ENCODE measurements around the gene RIPK1. TPM values are rescaled to one million over a fixed set of nuclear protein-coding genes. Genes with fewer than 3 reads are reported as not detected.

Gene RIPK1
- total RNA-seq, 1 experiment from 2014 or later: 19.1 TPM

DNA sequence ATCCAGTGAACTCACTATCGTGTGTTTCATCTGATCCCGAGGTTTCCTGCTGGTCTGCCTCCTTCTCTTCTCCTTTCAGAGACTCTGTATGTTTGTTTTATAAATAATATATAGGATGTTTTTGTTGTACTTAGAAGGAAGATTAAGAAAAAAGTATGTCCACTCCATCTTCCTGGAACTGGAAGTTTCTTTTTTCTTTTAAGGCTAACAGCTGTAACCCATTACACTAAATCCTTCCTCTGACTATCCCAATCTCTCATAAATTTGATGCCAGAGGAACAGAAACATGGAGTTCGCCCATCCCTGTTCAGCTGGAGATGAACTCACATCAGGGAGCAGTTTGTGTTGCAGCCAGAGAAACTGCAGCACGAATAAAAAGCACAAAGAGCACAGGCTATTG lies 20.7 kb downstream of the RIPK1 start:
- H3K27me3 ChIP-seq (ENCODE audit: insufficient read depth, low read length): no peaks in the 10 kb centered on the region
- BruUV-seq (replicated peaks): no TSS peak
- ChIA-PET CTCF (no interaction called here), RAD21 (ENCODE audit: low non-redundant PET in 1 of 2, low total read pairs in 2 of 2, uncharacterized antibody in 2 of 2, unreplicated experiment in 2 of 2) (no interaction called here), POLR2A (no interaction called here)
- no peaks in the 10 kb centered on the region for H3K9me2 ChIP-seq (ENCODE audit: insufficient read depth)
- H3K36me3 ChIP-seq (ENCODE audit: control insufficient read depth in 1 of 2, insufficient read depth in 2 of 2, low read length in 2 of 2): peaks cover 26 to 63% of the 10 kb centered on the region in 2 experiments
- intact Hi-C loops (cut with micrococcal nuclease): no loop called here
- no peak overlapping the region for H3K4me3 ChIP-seq (replicated peaks in 1 of 2; ENCODE audit: low read depth in 1 of 2, low read length in 2 of 2)
- H3K79me2 ChIP-seq (ENCODE audit: insufficient read depth, low read length): peaks cover 5% of the 10 kb centered on the region; the same call in 1 of the 2 replicates
- ATAC-seq: no peak
- no peak for DNase-seq (ENCODE audit: low read depth, low spot score)
- no peak overlapping the region for H2AFZ ChIP-seq (ENCODE audit: low read depth, low read length, poor library complexity, severe bottlenecking)
- no peak for TF ChIP-seq YY1 (IDR thresholded peaks at IDR 0.05; ENCODE audit: extremely low read depth, insufficient replicate concordance, low read depth, low read length)
- TF ChIP-seq CEBPB (IDR thresholded peaks at IDR 0.05; ENCODE audit: low read depth): no peak
- no peak for TF ChIP-seq CTCF (IDR thresholded peaks at IDR 0.05 in 2 of 3, conservative IDR thresholded peaks at IDR 0.05 in 1 of 3; ENCODE audit: borderline replicate concordance in 1 of 3, insufficient read depth in 1 of 3, low read depth in 2 of 3, low read length in 2 of 3)
- TF ChIP-seq JUND (IDR thresholded peaks at IDR 0.05): no peak
- no peak for TF ChIP-seq EZH2 (IDR thresholded peaks at IDR 0.05)
- no peak for TF ChIP-seq MAX (IDR thresholded peaks at IDR 0.05)
- no peak for TF ChIP-seq POLR2A (IDR thresholded peaks at IDR 0.05; ENCODE audit: borderline replicate concordance, extremely low read depth, insufficient read depth, insufficient read length)
- no peak for TF ChIP-seq ZBTB33 (IDR thresholded peaks at IDR 0.05; ENCODE audit: extremely low read depth, insufficient replicate concordance, low read length)
- no peak for TF ChIP-seq ZNF274 (IDR thresholded peaks at IDR 0.05; ENCODE audit: low read depth, low read length)
- TF ChIP-seq SP1 (IDR thresholded peaks at IDR 0.05; ENCODE audit: low read depth): no peak
- TF ChIP-seq, protein P1, sequence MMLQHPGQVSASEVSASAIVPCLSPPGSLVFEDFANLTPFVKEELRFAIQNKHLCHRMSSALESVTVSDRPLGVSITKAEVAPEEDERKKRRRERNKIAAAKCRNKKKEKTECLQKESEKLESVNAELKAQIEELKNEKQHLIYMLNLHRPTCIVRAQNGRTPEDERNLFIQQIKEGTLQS (IDR thresholded peaks at IDR 0.05): no peak
- no peak for TF ChIP-seq ZFX (IDR thresholded peaks at IDR 0.05)
- no peak for TF ChIP-seq REST (IDR thresholded peaks at IDR 0.05; ENCODE audit: low read depth)
- no peak for TF ChIP-seq TCF7L2 (IDR thresholded peaks at IDR 0.05; ENCODE audit: borderline replicate concordance, extremely low read depth, insufficient read depth, insufficient read length)
- no peak for TF ChIP-seq POLR2AphosphoS5 (IDR thresholded peaks at IDR 0.05; ENCODE audit: low read depth, low read length)
- TF ChIP-seq EGR1 (IDR thresholded peaks at IDR 0.05; ENCODE audit: low read depth): no peak
- no peak for TF ChIP-seq CBX3 (IDR thresholded peaks at IDR 0.05; ENCODE audit: low read depth)
- H3K4me2 ChIP-seq (ENCODE audit: low read length): no peak overlapping the region
- peaks cover 32 to 38% of the 10 kb centered on the region in 2 experiments for H3K9me3 ChIP-seq (ENCODE audit: control insufficient read depth in 1 of 2, insufficient read depth in 1 of 2, low read depth in 1 of 2, low read length in 2 of 2)
- no peaks in the 10 kb centered on the region for H3K4me1 ChIP-seq (ENCODE audit: control insufficient read depth in 1 of 2, insufficient read depth in 2 of 2, low read length in 2 of 2)
- no peak overlapping the region for H3K9ac ChIP-seq (ENCODE audit: low read length)
- H4K20me1 ChIP-seq (ENCODE audit: insufficient read depth): no peaks in the 10 kb centered on the region
- H3K27ac ChIP-seq (ENCODE audit: low read depth, low read length): no peak overlapping the region

All from HCT116 (cell line).